Liver (tissue), 3 donors: ENCODE data around the gene E2F8.

ENCODE experiments used
- JUND ChIP-seq, 2 donors: IDR thresholded peaks; 2 replicates each; pipeline ENCODE4 v1.6.1; 2016; ENCODE audit warnings: antibody characterized with exemption in 2 of 2
- RAD21 ChIP-seq, 2 donors: IDR thresholded peaks; 2 replicates each; pipeline ENCODE4 v1.6.1; 2016; ENCODE audit warnings: antibody characterized with exemption in 2 of 2, mild to moderate bottlenecking in 2 of 2
- SP1 ChIP-seq: IDR thresholded peaks from 2 replicates; pipeline ENCODE4 v1.6.1; 2018; ENCODE audit warnings: antibody characterized with exemption, mild to moderate bottlenecking
- TAF1 ChIP-seq: conservative IDR thresholded peaks from 2 replicates; pipeline ENCODE4 v1.6.1; 2016; ENCODE audit warnings: antibody characterized with exemption, mild to moderate bottlenecking
- TF ChIP-seq, protein P1 (sequence below): fragments of 150-350 bp; IDR thresholded peaks from 2 replicates; pipeline ENCODE4 v1.5.1; 2017; ENCODE audit warnings: improper control_type of control experiment, low read depth, low read length; ENCODE audit not compliant: missing input control
- TF ChIP-seq, protein P2 (sequence below): IDR thresholded peaks from 2 replicates; pipeline ENCODE4 v1.6.1; 2016; ENCODE audit warnings: antibody characterized with exemption
- TF ChIP-seq, protein P3 (sequence below): IDR thresholded peaks from 2 replicates; pipeline ENCODE4 v1.6.1; 2016; ENCODE audit warnings: antibody characterized with exemption
- donor health status: healthy.
- donor health status: healthy.

DNA sequence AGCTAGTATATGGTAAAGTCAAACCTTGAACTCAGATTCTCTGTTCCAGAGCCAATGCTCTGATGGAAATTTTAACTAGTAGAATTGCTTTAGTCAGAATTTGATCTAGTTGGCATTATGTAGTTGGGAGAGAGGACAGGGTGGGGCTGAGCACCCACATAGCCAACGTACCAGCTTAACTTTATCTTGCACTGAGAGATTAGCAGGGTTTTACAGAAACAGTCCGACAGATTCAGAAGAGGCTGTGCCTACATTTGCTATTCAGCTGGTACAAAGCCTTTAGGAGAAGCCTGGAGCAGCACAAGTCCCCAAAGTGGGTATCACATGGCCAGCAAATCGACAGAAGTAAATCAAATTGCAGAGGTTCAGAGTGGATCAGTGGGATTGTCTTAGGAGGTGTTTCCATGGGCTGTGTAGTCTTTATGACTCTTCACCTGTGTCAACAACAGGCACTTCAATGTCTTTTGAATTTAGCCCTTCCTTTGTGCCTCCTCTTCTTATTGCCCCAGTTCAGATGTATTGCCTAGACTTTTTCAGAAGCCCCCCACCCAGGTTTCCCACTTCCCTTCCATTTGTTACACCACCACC is 31.7 kb downstream of the E2F8 start:
- TF ChIP-seq, protein P1, sequence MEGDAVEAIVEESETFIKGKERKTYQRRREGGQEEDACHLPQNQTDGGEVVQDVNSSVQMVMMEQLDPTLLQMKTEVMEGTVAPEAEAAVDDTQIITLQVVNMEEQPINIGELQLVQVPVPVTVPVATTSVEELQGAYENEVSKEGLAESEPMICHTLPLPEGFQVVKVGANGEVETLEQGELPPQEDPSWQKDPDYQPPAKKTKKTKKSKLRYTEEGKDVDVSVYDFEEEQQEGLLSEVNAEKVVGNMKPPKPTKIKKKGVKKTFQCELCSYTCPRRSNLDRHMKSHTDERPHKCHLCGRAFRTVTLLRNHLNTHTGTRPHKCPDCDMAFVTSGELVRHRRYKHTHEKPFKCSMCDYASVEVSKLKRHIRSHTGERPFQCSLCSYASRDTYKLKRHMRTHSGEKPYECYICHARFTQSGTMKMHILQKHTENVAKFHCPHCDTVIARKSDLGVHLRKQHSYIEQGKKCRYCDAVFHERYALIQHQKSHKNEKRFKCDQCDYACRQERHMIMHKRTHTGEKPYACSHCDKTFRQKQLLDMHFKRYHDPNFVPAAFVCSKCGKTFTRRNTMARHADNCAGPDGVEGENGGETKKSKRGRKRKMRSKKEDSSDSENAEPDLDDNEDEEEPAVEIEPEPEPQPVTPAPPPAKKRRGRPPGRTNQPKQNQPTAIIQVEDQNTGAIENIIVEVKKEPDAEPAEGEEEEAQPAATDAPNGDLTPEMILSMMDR = no peak
- TF ChIP-seq SP1 (no peak), RAD21 (IDR thresholded peaks at IDR 0.05) (no peak), TAF1 (no peak), JUND (IDR thresholded peaks at IDR 0.05) (no peak)
- TF ChIP-seq, protein P2, sequence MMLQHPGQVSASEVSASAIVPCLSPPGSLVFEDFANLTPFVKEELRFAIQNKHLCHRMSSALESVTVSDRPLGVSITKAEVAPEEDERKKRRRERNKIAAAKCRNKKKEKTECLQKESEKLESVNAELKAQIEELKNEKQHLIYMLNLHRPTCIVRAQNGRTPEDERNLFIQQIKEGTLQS = no peak
- TF ChIP-seq, protein P3, sequence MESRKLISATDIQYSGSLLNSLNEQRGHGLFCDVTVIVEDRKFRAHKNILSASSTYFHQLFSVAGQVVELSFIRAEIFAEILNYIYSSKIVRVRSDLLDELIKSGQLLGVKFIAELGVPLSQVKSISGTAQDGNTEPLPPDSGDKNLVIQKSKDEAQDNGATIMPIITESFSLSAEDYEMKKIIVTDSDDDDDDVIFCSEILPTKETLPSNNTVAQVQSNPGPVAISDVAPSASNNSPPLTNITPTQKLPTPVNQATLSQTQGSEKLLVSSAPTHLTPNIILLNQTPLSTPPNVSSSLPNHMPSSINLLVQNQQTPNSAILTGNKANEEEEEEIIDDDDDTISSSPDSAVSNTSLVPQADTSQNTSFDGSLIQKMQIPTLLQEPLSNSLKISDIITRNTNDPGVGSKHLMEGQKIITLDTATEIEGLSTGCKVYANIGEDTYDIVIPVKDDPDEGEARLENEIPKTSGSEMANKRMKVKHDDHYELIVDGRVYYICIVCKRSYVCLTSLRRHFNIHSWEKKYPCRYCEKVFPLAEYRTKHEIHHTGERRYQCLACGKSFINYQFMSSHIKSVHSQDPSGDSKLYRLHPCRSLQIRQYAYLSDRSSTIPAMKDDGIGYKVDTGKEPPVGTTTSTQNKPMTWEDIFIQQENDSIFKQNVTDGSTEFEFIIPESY = no peak
